ENCODE measurements around the gene GATAD1.

DNA sequence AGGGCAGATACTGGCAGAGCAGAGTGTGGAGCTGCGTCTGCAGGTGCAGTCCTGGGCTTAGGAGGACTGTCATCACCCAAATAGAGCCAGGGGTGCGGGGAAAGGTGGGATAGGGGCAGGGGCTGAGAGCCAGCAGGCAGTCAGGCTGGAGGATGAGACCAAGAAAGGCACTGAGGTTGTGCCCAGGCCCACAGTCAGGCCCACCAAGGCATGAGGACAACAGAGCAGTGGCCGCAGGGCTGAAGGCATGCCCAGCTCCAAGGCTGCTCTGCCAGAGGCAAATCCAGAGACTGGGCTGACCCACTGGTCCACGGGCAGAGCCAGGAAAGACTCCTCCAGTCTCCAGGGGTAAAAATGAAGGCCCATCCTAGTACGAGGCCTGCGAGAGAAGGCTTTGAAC is 24.4 kb upstream of the GATAD1 start:
- TF ChIP-seq POLR2A (IDR thresholded peaks at IDR 0.05; ENCODE audit: low read length), result no peak
- TF ChIP-seq GATA1 (IDR thresholded peaks at IDR 0.05; ENCODE audit: low read depth, low read length), result no peak
